Measurements from ENCODE around the gene POLR3E. TPM values are rescaled to one million over a fixed set of nuclear protein-coding genes. Genes with fewer than 3 reads are reported as not detected.
"Not testable (repeated sequence)": the region's sequence is repeated elsewhere in the genome, so short reads cannot be mapped to it uniquely, and the experiment has no call there.

Gene POLR3E
- total RNA-seq, 2 donors from 2014 or later: 34.4 to 43.4 TPM

- Histone ChIP-seq H3K4me1 (no peaks in the 10 kb centered on the region), H3K27me3 (no peaks in the 10 kb centered on the region), H3K27ac (peak overlapping the region; percentile 92), H3K9me3 (no peaks in the 10 kb centered on the region), H3K9ac (ENCODE audit: low read depth in 2 of 2, low read length in 2 of 2) (no peak overlapping the region), H3K36me3 (no peaks in the 10 kb centered on the region), H3K4me3 (no peak overlapping the region)
- intact Hi-C loops (cut with DNase I): loop anchor here (10.0 kb wide), 1 partner anchor 294 kb away; the partner anchor contains the start of genes MOSMO and PDZD9
- no peak for DNase-seq
- TF ChIP-seq, protein P1, sequence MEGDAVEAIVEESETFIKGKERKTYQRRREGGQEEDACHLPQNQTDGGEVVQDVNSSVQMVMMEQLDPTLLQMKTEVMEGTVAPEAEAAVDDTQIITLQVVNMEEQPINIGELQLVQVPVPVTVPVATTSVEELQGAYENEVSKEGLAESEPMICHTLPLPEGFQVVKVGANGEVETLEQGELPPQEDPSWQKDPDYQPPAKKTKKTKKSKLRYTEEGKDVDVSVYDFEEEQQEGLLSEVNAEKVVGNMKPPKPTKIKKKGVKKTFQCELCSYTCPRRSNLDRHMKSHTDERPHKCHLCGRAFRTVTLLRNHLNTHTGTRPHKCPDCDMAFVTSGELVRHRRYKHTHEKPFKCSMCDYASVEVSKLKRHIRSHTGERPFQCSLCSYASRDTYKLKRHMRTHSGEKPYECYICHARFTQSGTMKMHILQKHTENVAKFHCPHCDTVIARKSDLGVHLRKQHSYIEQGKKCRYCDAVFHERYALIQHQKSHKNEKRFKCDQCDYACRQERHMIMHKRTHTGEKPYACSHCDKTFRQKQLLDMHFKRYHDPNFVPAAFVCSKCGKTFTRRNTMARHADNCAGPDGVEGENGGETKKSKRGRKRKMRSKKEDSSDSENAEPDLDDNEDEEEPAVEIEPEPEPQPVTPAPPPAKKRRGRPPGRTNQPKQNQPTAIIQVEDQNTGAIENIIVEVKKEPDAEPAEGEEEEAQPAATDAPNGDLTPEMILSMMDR (IDR thresholded peaks at IDR 0.05): no peak
These were observed 1.8 kb downstream of the POLR3E start for GRCh38 chr16:22299036-22299435.

- no peaks in the 10 kb centered on the region for H3K9me3 ChIP-seq
- no peaks in the 10 kb centered on the region for H3K36me3 ChIP-seq
- no peak overlapping the region for H3K9ac ChIP-seq (ENCODE audit: low read depth in 2 of 2, low read length in 2 of 2)
- intact Hi-C loops (cut with DNase I): no loop called here
- peak; percentile 62 for DNase-seq
- TF ChIP-seq, protein P1 (IDR thresholded peaks at IDR 0.05): peak; percentile 63
- H3K27ac ChIP-seq: no peak overlapping the region
- no peaks in the 10 kb centered on the region for H3K4me1 ChIP-seq
- H3K4me3 ChIP-seq: no peak overlapping the region
- no peaks in the 10 kb centered on the region for H3K27me3 ChIP-seq
These were observed 3.3 kb downstream of the POLR3E start for GRCh38 chr16:22300427-22301071.

DNA sequence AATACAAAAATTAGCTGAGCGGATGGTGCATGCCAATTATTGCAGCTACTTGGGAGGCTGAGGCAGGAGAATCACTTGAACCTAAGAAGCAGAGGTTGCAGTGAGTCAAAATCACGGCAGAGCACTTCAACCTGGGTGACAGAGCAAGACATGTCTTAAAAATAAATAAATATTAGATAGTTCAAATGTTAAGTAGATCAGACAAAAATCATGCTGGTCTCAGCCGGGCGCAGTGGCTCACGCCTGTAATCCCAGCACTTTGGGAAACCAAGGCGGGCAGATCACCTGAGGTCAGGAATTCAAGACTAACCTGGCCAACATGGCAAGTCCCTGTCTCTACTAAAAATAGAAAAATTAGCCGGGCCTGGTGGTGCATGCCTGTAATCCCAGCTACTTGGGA is 4.2 kb downstream of the POLR3E start:
- H3K4me3 ChIP-seq; H3K9me3 ChIP-seq; DNase-seq; H3K36me3 ChIP-seq; intact Hi-C loops (cut with DNase I); H3K27ac ChIP-seq; H3K9ac ChIP-seq (ENCODE audit: low read depth in 2 of 2, low read length in 2 of 2); H3K27me3 ChIP-seq; H3K4me1 ChIP-seq: not testable (repeated sequence)

- Histone ChIP-seq H3K4me3 (no peak overlapping the region), H3K27ac (no peak overlapping the region), H3K9ac (ENCODE audit: low read depth in 2 of 2, low read length in 2 of 2) (no peak overlapping the region), H3K9me3 (no peaks in the 10 kb centered on the region), H3K36me3 (no peaks in the 10 kb centered on the region), H3K27me3 (no peaks in the 10 kb centered on the region), H3K4me1 (no peaks in the 10 kb centered on the region)
- TF ChIP-seq, protein P1 (IDR thresholded peaks at IDR 0.05): no peak
- intact Hi-C loops (cut with DNase I): no loop called here
- no peak for DNase-seq
These were observed 5.7 kb downstream of the POLR3E start for GRCh38 chr16:22302776-22303363.

DNA sequence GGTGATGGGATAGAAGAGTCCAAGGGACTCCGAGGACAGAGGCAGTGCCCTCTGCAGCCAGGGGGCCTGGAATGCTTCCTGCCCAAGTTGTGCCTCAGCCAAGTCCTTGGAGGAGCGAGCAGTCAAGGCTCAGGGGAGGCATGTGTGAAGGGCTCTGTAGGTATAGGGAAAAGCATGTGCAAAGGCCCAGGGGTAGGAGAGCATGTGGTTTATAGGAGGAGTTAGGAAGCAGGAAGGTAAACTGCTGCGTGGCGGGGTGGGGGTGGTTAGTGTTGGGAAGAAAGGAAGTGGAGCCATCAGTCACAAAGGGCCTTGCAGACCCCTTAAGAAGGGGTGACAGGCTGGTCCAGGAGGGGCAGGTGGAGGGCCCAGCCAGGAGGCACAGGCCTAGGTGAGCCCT is 7.2 kb downstream of the POLR3E start:
- Histone ChIP-seq H3K27ac (no peak overlapping the region), H3K36me3 (no peaks in the 10 kb centered on the region), H3K9me3 (no peaks in the 10 kb centered on the region), H3K27me3 (no peaks in the 10 kb centered on the region), H3K4me1 (no peaks in the 10 kb centered on the region), H3K4me3 (no peak overlapping the region), H3K9ac (ENCODE audit: low read depth in 2 of 2, low read length in 2 of 2) (no peak overlapping the region)
- no peak for DNase-seq
- intact Hi-C loops (cut with DNase I): no loop called here
- TF ChIP-seq, protein P1 (IDR thresholded peaks at IDR 0.05): no peak

DNA sequence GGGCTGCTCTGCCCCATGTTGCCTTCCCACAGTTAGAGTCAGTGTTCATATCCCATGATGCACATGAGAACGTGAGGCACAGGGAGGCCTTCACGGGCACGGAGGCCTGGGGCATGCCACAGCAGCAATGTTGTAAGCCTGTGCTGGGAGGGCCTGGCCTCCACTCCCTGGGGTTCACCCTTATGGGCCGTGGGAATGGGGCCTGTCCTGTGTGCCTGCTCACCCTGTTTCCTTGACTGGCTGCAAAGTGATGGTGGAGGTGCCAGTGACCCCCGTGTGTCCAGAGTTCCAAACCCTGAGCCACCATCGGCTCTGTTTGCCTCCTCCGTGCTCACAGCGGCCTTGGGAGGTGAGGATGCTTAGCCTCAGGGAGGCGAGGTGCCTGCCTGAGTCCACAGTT is 9.6 kb downstream of the POLR3E start:
- H3K9me3 ChIP-seq: no peaks in the 10 kb centered on the region
- no peak overlapping the region for H3K27ac ChIP-seq
- H3K4me1 ChIP-seq: no peaks in the 10 kb centered on the region
- H3K4me3 ChIP-seq: no peak overlapping the region
- TF ChIP-seq, protein P1 (IDR thresholded peaks at IDR 0.05): no peak
- H3K36me3 ChIP-seq: no peaks in the 10 kb centered on the region
- H3K27me3 ChIP-seq: no peaks in the 10 kb centered on the region
- no peak overlapping the region for H3K9ac ChIP-seq (ENCODE audit: low read depth in 2 of 2, low read length in 2 of 2)
- no peak for DNase-seq
- intact Hi-C loops (cut with DNase I): no loop called here
